ENCODE measurements around the gene FAM131A.

FAM131A gene

DNA sequence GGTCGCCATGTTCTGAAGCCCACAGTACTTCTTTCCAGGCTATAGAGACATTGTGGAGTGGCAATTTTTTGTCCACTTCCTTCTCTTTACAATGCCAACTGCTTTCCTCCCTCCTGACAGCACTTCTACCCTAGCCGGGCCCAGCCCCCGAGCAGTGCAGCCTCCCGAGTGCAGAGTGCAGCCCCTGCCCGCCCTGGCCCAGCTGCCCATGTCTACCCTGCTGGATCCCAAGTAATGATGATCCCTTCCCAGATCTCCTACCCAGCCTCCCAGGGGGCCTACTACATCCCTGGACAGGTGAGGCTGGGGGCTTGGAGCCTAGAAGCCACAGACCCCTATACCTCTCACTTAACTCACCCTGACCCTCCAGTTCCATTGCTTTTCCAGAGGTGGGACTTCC, 20.2 kb upstream of the FAM131A start:
- 91 to 100% methylated on average over 4 to 5 of the region's 5 CpGs for WGBS, 2 experiments (ENCODE audit: insufficient coverage in 2 of 2)
- Histone ChIP-seq H3K36me3 (ENCODE audit: control insufficient read depth, insufficient read depth, low read length) (peaks cover 67% of the 10 kb centered on the region), H3K27ac (ENCODE audit: low read depth, low read length, severe bottlenecking) (no peak overlapping the region), H3K9me3 (ENCODE audit: control insufficient read depth, low read length) (no peaks in the 10 kb centered on the region), H3K4me1 (ENCODE audit: control insufficient read depth, insufficient read depth, low read length, poor library complexity, severe bottlenecking) (peaks cover 23% of the 10 kb centered on the region), H3K4me3 (ENCODE audit: extremely low read depth, insufficient read depth, low read length, poor library complexity, severe bottlenecking) (no peak overlapping the region)

DNA sequence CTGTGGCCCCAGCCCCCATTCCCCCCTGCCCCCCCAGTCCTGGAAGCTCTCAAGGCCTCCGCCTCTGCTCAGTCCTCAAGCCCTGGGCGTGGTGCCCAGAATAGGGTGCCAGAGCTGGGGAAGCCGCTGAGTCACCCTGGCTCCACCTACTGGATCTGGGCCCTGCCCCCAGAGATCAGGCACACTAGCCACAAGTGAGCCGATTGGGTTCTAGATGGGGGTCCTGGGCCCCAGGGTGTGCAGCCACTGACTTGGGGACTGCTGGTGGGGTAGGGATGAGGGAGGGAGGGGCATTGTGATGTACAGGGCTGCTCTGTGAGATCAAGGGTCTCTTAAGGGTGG, 17.3 kb upstream of the FAM131A start:
- WGBS, 2 experiments (ENCODE audit: insufficient coverage in 2 of 2), result 100% methylated on average over 1 to 3 of the region's 4 CpGs
- no peak overlapping the region for H3K4me3 ChIP-seq (ENCODE audit: extremely low read depth, insufficient read depth, low read length, poor library complexity, severe bottlenecking)
- H3K36me3 ChIP-seq (ENCODE audit: control insufficient read depth, insufficient read depth, low read length), result peaks cover 95% of the 10 kb centered on the region
- H3K4me1 ChIP-seq (ENCODE audit: control insufficient read depth, insufficient read depth, low read length, poor library complexity, severe bottlenecking), result peaks cover 23% of the 10 kb centered on the region
- no peak overlapping the region for H3K27ac ChIP-seq (ENCODE audit: low read depth, low read length, severe bottlenecking)
- H3K9me3 ChIP-seq (ENCODE audit: control insufficient read depth, low read length), result no peaks in the 10 kb centered on the region

DNA sequence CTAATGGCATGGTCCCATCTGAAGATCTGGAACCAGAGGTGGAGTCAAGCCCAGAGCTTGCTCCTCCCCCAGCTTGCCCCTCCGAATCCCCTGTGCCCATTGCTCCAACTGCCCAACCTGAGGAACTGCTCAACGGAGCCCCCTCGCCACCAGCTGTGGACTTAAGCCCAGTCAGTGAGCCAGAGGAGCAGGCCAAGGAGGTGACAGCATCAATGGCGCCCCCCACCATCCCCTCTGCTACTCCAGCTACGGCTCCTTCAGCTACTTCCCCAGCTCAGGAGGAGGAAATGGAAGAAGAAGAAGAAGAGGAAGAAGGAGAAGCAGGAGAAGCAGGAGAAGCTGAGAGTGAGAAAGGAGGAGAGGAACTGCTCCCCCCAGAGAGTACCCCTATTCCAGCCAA, 15.7 kb upstream of the FAM131A start:
- Histone ChIP-seq H3K4me3 (ENCODE audit: extremely low read depth, insufficient read depth, low read length, poor library complexity, severe bottlenecking) (no peak overlapping the region), H3K4me1 (ENCODE audit: control insufficient read depth, insufficient read depth, low read length, poor library complexity, severe bottlenecking) (peaks cover 15% of the 10 kb centered on the region), H3K36me3 (ENCODE audit: control insufficient read depth, insufficient read depth, low read length) (peaks cover 98% of the 10 kb centered on the region), H3K9me3 (ENCODE audit: control insufficient read depth, low read length) (no peaks in the 10 kb centered on the region), H3K27ac (ENCODE audit: low read depth, low read length, severe bottlenecking) (no peak overlapping the region)
- 75 to 100% methylated on average over 1 to 3 of the region's 5 CpGs for WGBS, 2 experiments (ENCODE audit: insufficient coverage in 2 of 2)

DNA sequence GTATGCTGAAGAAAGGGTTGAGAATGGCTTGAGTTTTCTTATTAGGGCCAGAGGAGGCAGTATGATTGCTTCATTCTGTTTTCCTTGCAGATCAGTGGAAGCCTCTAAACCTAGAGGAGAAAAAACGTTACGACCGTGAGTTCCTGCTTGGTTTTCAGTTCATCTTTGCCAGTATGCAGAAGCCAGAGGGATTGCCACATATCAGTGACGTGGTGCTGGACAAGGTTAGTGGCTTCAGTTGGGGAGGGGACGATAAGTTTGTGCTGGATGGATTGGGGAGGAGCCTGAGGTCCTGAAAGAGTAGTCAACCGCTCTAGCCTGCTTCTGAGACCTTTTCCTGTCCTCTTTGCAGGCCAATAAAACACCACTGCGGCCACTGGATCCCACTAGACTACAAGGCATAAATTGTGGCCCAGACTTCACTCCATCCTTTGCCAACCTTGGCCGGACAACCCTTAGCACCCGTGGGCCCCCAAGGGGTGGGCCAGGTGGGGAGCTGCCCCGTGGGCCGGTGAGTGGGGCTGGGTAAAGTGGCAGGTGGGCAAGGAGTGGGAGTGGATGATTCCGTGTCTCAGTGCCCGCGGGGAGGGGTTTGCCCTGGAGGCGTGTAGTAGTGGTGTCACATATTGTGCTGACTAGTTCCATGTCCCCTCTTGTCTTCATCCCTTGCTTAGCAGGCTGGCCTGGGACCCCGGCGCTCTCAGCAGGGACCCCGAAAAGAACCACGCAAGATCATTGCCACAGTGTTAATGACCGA, 14.5 kb upstream of the FAM131A start:
- Histone ChIP-seq H3K9me3 (ENCODE audit: control insufficient read depth, low read length) (no peaks in the 10 kb centered on the region), H3K4me1 (ENCODE audit: control insufficient read depth, insufficient read depth, low read length, poor library complexity, severe bottlenecking) (peaks cover 9% of the 10 kb centered on the region), H3K4me3 (ENCODE audit: extremely low read depth, insufficient read depth, low read length, poor library complexity, severe bottlenecking) (no peak overlapping the region), H3K36me3 (ENCODE audit: control insufficient read depth, insufficient read depth, low read length) (peaks cover 98% of the 10 kb centered on the region), H3K27ac (ENCODE audit: low read depth, low read length, severe bottlenecking) (no peak overlapping the region)
- 96 to 98% methylated on average over 14 to 20 of the region's 20 CpGs for WGBS, 2 experiments (ENCODE audit: insufficient coverage in 2 of 2)

DNA sequence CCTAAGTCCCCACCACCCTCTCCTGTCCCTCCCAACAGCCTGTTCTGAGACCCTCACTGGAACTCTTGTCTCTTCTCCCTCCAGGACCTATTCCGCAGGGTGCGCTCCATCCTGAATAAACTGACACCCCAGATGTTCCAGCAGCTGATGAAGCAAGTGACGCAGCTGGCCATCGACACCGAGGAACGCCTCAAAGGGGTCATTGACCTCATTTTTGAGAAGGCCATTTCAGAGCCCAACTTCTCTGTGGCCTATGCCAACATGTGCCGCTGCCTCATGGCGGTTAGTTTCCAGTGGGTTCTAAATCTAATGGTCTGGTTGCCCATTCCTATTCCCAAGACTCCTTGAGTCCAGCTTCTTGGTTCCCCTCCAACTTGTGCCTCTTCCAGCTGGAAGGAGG, 13.7 kb upstream of the FAM131A start:
- peaks cover 98% of the 10 kb centered on the region for H3K36me3 ChIP-seq (ENCODE audit: control insufficient read depth, insufficient read depth, low read length)
- H3K4me3 ChIP-seq (ENCODE audit: extremely low read depth, insufficient read depth, low read length, poor library complexity, severe bottlenecking), result no peak overlapping the region
- WGBS, 2 experiments (ENCODE audit: insufficient coverage in 2 of 2), result 99% methylated on average over 8 of the region's 8 CpGs
- no peak overlapping the region for H3K27ac ChIP-seq (ENCODE audit: low read depth, low read length, severe bottlenecking)
- peaks cover 7% of the 10 kb centered on the region for H3K4me1 ChIP-seq (ENCODE audit: control insufficient read depth, insufficient read depth, low read length, poor library complexity, severe bottlenecking)
- H3K9me3 ChIP-seq (ENCODE audit: control insufficient read depth, low read length), result no peaks in the 10 kb centered on the region

DNA sequence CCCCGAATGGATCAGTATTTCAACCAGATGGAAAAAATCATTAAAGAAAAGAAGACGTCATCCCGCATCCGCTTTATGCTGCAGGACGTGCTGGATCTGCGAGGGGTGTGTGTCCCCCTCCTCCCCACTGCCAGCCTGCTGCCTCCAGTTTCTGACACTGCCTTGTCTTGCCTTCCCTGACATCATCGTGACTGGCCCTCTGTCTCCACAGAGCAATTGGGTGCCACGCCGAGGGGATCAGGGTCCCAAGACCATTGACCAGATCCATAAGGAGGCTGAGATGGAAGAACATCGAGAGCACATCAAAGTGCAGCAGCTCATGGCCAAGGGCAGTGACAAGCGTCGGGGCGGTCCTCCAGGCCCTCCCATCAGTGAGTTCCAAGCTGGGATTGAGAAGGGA, 12.1 kb upstream of the FAM131A start:
- peaks cover 100% of the 10 kb centered on the region for H3K36me3 ChIP-seq (ENCODE audit: control insufficient read depth, insufficient read depth, low read length)
- 98% methylated on average over 10 to 13 of the region's 13 CpGs for WGBS, 2 experiments (ENCODE audit: insufficient coverage in 2 of 2)
- H3K27ac ChIP-seq (ENCODE audit: low read depth, low read length, severe bottlenecking), result no peak overlapping the region

DNA sequence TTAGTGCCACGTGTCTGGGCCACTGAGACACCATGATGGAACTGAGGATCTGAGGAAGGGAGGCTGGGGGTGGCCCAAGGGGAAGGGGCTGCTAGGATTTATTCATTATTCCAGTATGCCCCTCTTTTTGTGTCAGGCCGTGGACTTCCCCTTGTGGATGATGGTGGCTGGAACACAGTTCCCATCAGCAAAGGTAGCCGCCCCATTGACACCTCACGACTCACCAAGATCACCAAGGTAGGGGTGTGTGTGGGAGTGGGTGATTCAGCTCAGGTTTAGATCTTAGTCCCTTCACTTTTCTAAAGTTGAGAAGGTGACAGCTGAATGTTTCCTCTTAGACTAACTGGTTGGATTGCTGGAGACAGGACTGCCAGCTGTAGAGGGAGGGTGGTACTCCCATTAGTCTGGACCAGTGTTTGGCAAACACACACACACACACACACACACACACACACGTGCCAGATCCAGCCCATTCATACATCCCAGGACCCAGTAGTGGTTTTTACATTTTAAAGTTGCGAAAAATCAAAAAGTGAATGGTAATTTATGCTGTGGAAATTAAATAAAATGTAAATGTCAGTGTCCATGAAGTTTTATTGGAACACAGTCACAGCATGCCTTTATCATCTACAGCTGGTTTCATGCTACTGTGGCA, 11.6 kb upstream of the FAM131A start:
- Histone ChIP-seq H3K36me3 (ENCODE audit: control insufficient read depth, insufficient read depth, low read length) (peaks cover 100% of the 10 kb centered on the region), H3K4me3 (ENCODE audit: extremely low read depth, insufficient read depth, low read length, poor library complexity, severe bottlenecking) (no peak overlapping the region), H3K4me1 (ENCODE audit: control insufficient read depth, insufficient read depth, low read length, poor library complexity, severe bottlenecking) (peaks cover under 1% of the 10 kb centered on the region), H3K9me3 (ENCODE audit: control insufficient read depth, low read length) (no peaks in the 10 kb centered on the region), H3K27ac (ENCODE audit: low read depth, low read length, severe bottlenecking) (no peak overlapping the region)
- WGBS, 2 experiments (ENCODE audit: insufficient coverage in 2 of 2), result 89 to 100% methylated on average over 1 to 3 of the region's 6 CpGs

More for the DNA sequence above, 12.1 kb upstream of the FAM131A start:
- Histone ChIP-seq H3K9me3 (ENCODE audit: control insufficient read depth, low read length) (no peaks in the 10 kb centered on the region), H3K4me1 (ENCODE audit: control insufficient read depth, insufficient read depth, low read length, poor library complexity, severe bottlenecking) (no peaks in the 10 kb centered on the region), H3K4me3 (ENCODE audit: extremely low read depth, insufficient read depth, low read length, poor library complexity, severe bottlenecking) (no peak overlapping the region)

DNA sequence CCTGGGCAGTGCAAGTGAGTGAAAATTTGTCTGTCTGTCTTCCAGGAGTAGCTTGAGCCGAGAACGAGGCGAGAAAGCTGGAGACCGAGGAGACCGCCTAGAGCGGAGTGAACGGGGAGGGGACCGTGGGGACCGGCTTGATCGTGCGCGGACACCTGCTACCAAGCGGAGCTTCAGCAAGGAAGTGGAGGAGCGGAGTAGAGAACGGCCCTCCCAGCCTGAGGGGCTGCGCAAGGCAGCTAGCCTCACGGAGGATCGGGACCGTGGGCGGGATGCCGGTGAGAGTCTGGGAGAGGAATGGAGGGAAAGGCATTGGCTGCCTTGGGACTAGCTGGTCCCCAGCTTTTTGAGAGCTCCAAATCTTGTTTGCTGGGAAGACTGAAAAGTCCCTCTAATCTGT, 10.2 kb upstream of the FAM131A start:
- H3K36me3 ChIP-seq (ENCODE audit: control insufficient read depth, insufficient read depth, low read length), result peaks cover 100% of the 10 kb centered on the region

DNA sequence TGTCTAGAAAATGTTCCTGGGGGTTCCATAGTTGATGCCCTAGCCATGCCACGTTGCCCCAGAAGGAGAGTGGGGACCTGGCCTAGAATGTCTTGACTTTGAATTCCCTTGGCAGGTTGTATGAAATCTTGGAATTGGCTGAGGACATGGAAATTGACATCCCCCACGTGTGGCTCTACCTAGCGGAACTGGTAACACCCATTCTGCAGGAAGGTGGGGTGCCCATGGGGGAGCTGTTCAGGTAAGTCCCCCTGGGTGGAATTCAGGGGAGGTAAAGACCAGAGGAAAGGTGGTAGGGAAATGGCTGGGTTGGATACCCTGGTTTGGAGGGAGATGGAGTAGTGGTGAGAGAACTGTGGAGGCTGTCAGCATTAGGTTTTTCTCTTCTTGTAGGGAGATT, 8.9 kb upstream of the FAM131A start:
- H3K9me3 ChIP-seq (ENCODE audit: control insufficient read depth, low read length), result no peaks in the 10 kb centered on the region
- no peak overlapping the region for H3K4me3 ChIP-seq (ENCODE audit: extremely low read depth, insufficient read depth, low read length, poor library complexity, severe bottlenecking)
- no peak overlapping the region for H3K27ac ChIP-seq (ENCODE audit: low read depth, low read length, severe bottlenecking)
- peaks cover 28% of the 10 kb centered on the region for H3K4me1 ChIP-seq (ENCODE audit: control insufficient read depth, insufficient read depth, low read length, poor library complexity, severe bottlenecking)
- WGBS, 2 experiments (ENCODE audit: insufficient coverage in 2 of 2), result 61 to 67% methylated on average over 3 of the region's 3 CpGs
- peaks cover 100% of the 10 kb centered on the region for H3K36me3 ChIP-seq (ENCODE audit: control insufficient read depth, insufficient read depth, low read length)

More for the DNA sequence above, 10.2 kb upstream of the FAM131A start:
- Histone ChIP-seq H3K9me3 (ENCODE audit: control insufficient read depth, low read length) (no peaks in the 10 kb centered on the region), H3K4me1 (ENCODE audit: control insufficient read depth, insufficient read depth, low read length, poor library complexity, severe bottlenecking) (peaks cover 14% of the 10 kb centered on the region), H3K27ac (ENCODE audit: low read depth, low read length, severe bottlenecking) (no peak overlapping the region), H3K4me3 (ENCODE audit: extremely low read depth, insufficient read depth, low read length, poor library complexity, severe bottlenecking) (no peak overlapping the region)
- WGBS, 2 experiments (ENCODE audit: insufficient coverage in 2 of 2), result 95 to 98% methylated on average over 21 of the region's 21 CpGs

DNA sequence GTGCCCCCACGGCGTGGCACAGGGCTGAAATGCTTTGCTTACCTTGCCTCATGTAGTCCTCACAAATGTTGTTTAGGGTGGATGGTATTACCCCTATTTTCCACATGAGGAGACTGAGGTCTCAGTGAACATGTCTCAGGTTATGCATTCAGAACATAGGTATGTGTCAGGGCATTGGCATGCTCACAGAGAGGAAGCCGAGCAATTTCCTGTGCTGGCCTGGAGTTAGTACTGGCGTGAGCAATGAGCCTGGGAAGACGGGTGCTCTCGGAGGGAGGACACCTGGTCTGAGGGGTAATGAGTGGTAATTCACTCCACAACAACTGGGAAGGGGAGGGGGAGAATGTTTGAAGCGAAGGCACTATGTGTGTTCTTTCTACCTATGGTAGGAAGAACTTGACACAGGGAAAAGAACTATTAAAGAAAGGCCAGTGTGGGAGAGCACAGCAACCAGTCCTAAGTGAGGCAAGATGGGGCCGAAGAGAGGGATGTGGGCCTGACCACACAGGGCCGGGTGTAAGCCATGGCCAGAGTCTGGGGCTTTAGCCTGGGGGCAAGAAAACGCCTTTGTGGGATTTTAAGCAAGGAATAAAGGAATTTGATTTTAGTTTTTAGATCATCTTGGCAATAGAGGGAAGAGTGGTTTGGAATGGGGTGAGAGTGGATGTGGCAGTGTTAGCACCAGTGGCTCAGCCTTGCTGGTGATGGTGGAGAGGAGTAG, 4.9 kb upstream of the FAM131A start:
- Histone ChIP-seq H3K27ac (ENCODE audit: low read depth, low read length, severe bottlenecking) (peak overlapping the region; percentile 96), H3K36me3 (ENCODE audit: control insufficient read depth, insufficient read depth, low read length) (peaks cover 80% of the 10 kb centered on the region), H3K4me3 (ENCODE audit: extremely low read depth, insufficient read depth, low read length, poor library complexity, severe bottlenecking) (no peak overlapping the region), H3K4me1 (ENCODE audit: control insufficient read depth, insufficient read depth, low read length, poor library complexity, severe bottlenecking) (peaks cover 55% of the 10 kb centered on the region), H3K9me3 (ENCODE audit: control insufficient read depth, low read length) (no peaks in the 10 kb centered on the region)
- WGBS, 2 experiments (ENCODE audit: insufficient coverage in 2 of 2), result 91 to 94% methylated on average over 8 to 10 of the region's 10 CpGs

Measured in mesodermal cell (in vitro differentiated cells).